Measurements from ENCODE around the gene S100Z.

- TF ChIP-seq CTCF (IDR thresholded peaks at IDR 0.05 in 4 of 5, conservative IDR thresholded peaks at IDR 0.05 in 1 of 5) (no peak), POLR2A (IDR thresholded peaks at IDR 0.05) (no peak)
Observed at GRCh38 chr5:76953551-76954382, 104.0 kb downstream of the S100Z start.

All from gastrocnemius medialis (tissue), 4 donors.